ENCODE results near the gene MBP.

The MBP gene

DNA sequence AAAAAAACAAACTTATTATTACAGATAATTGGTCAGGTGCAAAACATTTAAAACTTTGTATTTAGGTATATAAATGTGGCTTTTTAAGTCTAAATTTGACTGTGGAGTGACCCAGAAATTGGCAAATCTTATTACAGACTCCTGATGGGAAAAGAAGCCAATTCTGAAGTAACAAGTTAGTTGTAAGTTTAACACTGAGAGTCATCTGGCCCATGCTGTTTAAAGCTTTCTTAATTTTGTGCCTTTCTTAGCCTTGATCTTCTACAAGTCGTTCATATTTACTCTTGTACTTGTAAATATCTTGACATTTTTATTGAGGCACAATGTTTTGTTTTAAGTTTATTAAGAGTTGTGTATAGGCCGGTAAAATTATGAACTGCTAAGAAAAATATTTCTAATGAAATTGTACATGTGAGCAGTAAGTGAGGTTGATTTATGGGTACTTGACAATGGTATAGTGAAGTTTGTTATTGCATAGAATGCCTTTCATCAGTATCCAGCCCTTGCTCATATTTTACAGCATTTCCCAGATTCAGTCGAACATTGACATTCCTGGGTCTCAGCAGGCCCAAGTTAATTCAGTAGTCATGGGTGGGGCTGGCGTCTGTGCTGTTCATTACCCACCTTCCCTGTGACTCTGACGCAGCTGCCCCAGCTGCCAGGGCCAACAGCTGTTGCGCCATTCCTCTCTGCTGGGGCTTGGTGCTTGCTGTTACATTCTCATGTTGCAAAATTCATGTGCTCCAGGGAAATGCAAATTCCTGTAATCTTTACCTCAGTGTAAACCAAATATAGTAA is 188.8 kb downstream of the MBP start:
- DNase-seq (ENCODE audit: low spot score): no peak

DNA sequence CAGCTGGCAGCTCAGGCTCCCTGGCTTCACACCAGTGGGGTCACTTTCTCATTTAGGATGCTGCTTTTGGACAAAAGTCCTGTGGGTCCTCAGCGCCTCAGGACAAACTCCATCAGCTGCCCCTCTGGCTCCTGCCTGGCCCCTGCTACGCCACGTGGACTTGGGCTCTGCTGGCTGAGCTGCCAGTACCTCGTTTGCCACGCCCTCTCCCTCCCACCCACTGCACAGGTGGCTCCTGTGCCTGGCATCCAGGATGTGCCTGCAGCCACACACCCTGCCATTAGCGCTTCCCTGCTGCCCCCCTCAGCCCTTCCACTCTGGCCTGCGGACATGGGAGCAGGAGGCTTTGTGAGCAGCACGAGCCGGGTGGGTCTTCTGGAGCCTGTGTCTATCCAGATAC is 191.3 kb downstream of the MBP start:
- no peak for DNase-seq (ENCODE audit: low spot score)

DNA sequence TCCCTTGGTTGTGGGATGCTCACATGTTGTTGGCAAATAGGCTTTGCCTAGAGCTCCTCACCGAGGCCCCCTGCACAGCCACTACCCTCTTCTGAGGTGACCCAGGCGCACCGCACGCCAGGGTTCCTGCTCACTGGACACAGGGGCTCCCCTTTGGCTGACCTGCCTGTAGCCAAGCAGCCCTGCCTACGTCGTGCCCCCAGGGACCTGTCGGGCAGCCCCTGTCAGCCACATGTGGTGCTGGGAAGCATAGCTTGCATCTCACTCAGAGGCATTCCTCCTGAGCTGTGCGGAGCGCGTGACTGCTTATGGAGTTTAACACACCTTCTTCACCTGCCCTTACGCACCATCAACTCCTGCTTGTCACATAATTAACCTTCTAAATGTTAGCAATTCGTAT is 194.0 kb downstream of the MBP start:
- DNase-seq (ENCODE audit: low spot score): no peak

DNA sequence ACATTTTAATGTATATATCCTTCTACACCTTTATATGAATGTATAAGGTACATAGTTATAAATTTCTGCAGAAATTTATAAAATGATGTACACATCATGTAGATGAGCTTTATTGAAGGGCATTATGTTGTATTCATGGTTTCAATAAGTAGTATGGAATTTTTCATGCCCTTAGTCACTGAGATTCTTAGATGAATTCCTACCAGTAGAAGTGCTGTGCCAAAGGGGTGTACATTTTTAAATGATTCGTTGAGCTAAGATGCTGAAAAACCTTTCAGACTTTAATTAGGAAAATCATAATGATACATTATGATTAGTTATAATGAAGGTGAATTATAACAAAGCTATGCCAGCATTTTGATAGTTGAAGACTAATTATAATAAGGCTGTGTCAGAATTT is 195.0 kb downstream of the MBP start:
- no peak for DNase-seq (ENCODE audit: low spot score)

- no peak for DNase-seq (ENCODE audit: low spot score)
Observed at GRCh38 chr18:76936877-76937276, 195.7 kb downstream of the MBP start.

GRCh38 chr18:76935722-76936337 is 196.8 kb downstream of the MBP start:
- no peak for DNase-seq (ENCODE audit: low spot score)

- no peak for DNase-seq (ENCODE audit: low spot score)
Observed at GRCh38 chr18:76932026-76932819, 200.4 kb downstream of the MBP start.

DNA sequence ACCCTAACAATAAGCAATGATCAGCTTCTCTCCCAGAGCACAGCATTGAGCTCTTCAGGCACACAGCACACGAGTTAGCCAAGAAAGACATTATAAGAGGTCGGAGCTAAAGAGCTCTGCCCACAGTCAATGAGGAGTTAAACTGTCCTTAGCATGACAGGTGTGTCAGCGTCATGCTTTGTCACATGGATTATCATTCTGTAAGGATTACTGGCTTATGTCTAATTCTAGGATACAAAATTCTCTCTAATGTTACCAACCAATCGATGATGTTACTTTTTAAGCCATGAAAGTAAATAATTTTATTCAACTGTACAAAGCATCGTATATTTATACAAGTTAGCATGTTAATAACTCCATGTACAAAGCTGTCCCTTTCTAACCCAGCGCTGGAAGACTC is 201.4 kb downstream of the MBP start:
- no peak for DNase-seq (ENCODE audit: low spot score)
